Hepatocyte (in vitro differentiated cells): ENCODE results near the gene TMEM151A.

Experiments
- EZH2 ChIP-seq: fragments of 200-600 bp; sonication (generic); IDR thresholded peaks from 2 replicates; pipeline ENCODE4 v1.6.1; 2016; ENCODE audit warnings: antibody characterized with exemption, mild to moderate bottlenecking, borderline replicate concordance
- EZH2phosphoT487 ChIP-seq: fragments of 200-600 bp; sonication (generic); IDR thresholded peaks from one replicate; pipeline ENCODE4 v1.6.1; 2018; ENCODE audit warnings: antibody characterized with exemption, mild to moderate bottlenecking, low read depth, moderate library complexity; ENCODE audit not compliant: unreplicated experiment, severe bottlenecking
- TF ChIP-seq, protein P1 (sequence below): fragments of 200-600 bp; sonication (generic); IDR thresholded peaks from 2 replicates; pipeline ENCODE4 v1.5.1; 2016; ENCODE audit warnings: antibody characterized with exemption, mild to moderate bottlenecking; ENCODE audit not compliant: poor library complexity

- TF ChIP-seq, protein P1, sequence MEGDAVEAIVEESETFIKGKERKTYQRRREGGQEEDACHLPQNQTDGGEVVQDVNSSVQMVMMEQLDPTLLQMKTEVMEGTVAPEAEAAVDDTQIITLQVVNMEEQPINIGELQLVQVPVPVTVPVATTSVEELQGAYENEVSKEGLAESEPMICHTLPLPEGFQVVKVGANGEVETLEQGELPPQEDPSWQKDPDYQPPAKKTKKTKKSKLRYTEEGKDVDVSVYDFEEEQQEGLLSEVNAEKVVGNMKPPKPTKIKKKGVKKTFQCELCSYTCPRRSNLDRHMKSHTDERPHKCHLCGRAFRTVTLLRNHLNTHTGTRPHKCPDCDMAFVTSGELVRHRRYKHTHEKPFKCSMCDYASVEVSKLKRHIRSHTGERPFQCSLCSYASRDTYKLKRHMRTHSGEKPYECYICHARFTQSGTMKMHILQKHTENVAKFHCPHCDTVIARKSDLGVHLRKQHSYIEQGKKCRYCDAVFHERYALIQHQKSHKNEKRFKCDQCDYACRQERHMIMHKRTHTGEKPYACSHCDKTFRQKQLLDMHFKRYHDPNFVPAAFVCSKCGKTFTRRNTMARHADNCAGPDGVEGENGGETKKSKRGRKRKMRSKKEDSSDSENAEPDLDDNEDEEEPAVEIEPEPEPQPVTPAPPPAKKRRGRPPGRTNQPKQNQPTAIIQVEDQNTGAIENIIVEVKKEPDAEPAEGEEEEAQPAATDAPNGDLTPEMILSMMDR, result no peak
- TF ChIP-seq EZH2phosphoT487, result no peak
- no peak for TF ChIP-seq EZH2
Measured at GRCh38 chr11:66290330-66290621, 1.4 kb upstream of the TMEM151A start.
